Stimulated activated CD8-positive, alpha-beta memory T cell treated with anti-CD3 and anti-CD28 coated beads, Interleukin-15, amount 100 ng/mL, for 1 hour (primary cell): Measurements from ENCODE around the gene C2CD2.
"Not testable (repeated sequence)": the region's sequence is repeated elsewhere in the genome, so short reads cannot be mapped to it uniquely, and the experiment has no call there.

ENCODE experiments used
- DNase-seq: peaks from one replicate; pipeline ENCODE4 v3.0.0-alpha.2; 2020; ENCODE audit warnings: low read depth

Gene C2CD2

GRCh38 chr21:41974752-41975053 is 20.9 kb upstream of the C2CD2 start:
- DNase-seq, result no peak

- DNase-seq, result no peak
These were observed 20.3 kb upstream of the C2CD2 start for GRCh38 chr21:41973861-41974751.

- DNase-seq, result no peak
These were observed 19.6 kb upstream of the C2CD2 start for GRCh38 chr21:41973427-41973831.

- no peak for DNase-seq
These were observed 18.8 kb upstream of the C2CD2 start for GRCh38 chr21:41972511-41973205.

- DNase-seq, result no peak
These were observed 18.1 kb upstream of the C2CD2 start for GRCh38 chr21:41971891-41972290.

- no peak for DNase-seq
These were observed 17.2 kb upstream of the C2CD2 start for GRCh38 chr21:41970751-41971653.

DNA sequence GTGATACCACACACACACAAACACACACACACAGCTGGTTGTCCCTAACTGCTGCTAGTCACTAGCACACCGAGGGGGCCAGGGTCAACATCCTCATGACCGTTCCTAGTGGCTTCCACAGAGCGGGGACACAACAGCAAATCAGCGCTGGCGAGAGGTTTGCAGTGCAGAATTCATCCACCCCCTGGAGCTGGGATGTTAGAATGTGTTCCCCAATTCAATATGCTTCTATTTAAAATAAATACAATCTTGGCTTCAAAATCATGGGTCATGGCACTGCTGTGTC is 16.2 kb upstream of the C2CD2 start:
- DNase-seq, result no peak

DNA sequence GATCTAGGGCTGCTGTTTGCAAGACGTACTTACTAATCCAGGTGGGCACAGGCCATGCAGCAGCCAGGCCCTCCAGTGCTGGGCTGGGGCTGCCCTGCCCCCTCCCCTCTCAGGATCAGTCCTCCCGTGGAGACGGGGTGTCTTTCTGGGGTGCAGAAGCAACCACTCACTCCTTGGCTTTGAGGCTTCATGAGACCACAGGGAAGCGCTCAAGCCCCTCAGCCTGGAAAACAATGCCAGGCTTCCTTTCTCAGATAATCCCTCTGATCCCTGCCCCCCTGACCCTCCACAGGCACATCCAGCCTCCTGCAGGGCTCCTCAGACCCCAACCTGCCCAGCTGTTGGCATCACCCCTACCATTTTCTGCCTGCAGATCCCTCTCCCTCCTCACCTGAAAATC is 13.9 kb upstream of the C2CD2 start:
- no peak for DNase-seq

DNA sequence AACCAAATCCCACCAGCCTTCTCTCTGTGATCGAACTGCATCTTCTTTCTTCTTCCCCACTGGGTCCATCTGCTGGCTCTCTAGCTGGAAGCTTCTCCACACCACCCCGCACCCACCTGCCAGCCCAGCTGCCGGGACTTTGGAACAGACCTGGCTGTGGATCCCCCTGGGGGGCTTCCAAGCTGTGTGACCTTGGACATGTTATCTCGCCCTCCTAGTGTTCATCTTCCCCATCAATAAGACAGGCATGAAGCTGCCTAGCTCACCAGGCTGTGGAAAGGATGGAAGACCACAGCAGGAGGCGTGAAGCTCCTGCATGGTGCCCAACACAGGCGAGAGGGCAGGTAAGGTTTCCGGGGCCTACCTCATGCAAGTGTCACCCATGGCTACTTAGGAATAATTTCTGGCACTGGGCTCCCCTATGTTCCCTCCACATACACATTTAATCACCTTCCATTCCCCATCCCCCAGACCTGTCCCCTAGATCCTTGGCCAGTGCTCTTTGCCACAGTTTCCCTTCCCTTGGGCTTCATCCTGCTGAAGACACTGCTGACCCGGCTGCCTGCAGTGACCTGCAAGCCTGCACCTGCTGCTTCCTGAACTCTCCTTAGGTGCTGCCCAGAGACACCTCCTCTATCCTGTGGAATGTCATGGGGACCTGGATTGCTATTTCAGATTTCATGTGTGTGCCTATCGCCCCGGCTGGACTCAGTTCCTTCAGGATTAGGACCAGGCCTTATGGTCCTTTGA is 13.2 kb upstream of the C2CD2 start:
- DNase-seq, result no peak

- no peak for DNase-seq
These were observed 12.4 kb upstream of the C2CD2 start for GRCh38 chr21:41966041-41966833.

- no peak for DNase-seq
These were observed 11.7 kb upstream of the C2CD2 start for GRCh38 chr21:41965461-41966013.

- DNase-seq, result no peak
These were observed 11.2 kb upstream of the C2CD2 start for GRCh38 chr21:41965045-41965444.

GRCh38 chr21:41964171-41964570 is 10.4 kb upstream of the C2CD2 start:
- no peak for DNase-seq

DNA sequence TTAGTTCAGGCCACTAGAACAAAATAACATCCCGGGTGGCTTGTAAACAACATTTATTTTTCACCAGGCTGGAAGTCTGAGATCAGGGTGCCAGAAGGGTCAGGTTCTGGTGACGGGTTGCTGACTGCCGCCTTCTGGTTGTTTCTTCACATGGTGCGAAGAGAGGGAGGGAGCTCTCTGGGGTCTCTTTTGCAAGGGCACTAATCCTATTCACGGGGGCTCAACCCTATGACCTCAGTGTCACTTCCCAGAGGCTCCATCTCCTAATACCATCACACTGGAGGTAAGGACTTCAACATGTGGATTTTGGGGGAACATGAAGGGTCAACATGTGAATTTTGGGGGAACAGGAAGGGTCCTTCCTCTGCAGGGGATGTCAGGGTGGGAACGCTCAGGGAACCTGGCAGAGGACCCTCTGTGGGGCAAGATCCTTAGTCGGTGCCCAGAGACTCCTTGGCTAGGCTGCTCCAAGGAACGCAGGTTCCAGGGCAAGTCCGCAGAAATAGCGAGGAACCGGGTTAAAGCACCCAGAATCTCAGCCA is 8.7 kb upstream of the C2CD2 start:
- no peak for DNase-seq

GRCh38 chr21:41961753-41962152 is 7.9 kb upstream of the C2CD2 start:
- DNase-seq, result no peak

DNA sequence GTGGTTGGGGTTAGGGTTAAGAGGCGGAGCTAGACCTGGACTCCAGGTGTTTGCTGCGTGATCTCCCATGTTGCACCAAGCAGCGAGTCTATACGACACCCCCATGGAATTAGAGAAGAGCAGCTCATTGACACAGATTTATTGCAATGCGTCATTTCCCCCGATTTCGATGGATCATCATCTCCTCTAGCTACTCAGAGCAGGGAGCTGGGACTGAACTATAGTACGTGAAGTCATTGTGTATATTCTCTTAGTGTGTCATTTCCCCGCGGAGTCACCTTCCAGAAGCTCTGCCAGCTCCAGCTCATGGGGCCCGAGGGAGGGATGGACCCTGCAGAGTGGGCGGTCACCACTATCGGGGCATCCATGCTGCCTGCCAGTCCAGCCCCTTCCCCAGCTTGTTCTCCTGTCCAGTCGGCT is 7.5 kb upstream of the C2CD2 start:
- no peak for DNase-seq

- no peak for DNase-seq
These were observed 6.6 kb upstream of the C2CD2 start for GRCh38 chr21:41960386-41960785.

- DNase-seq, result not testable (repeated sequence)
These were observed 5.9 kb upstream of the C2CD2 start for GRCh38 chr21:41959697-41960096.

GRCh38 chr21:41958886-41959563 is 5.2 kb upstream of the C2CD2 start:
- DNase-seq, result no peak
